HG03175 (cell line): Measurements from ENCODE around the gene ARPP21.
"Not testable (repeated sequence)": the region's sequence is repeated elsewhere in the genome, so short reads cannot be mapped to it uniquely, and the experiment has no call there.

Experiments used
- ATAC-seq: cut with Tn5 transposase; IDR thresholded peaks from one replicate; pipeline ENCODE4 v1.9.1; 2021; ENCODE audit warnings: mild to moderate bottlenecking, moderate library complexity; ENCODE audit not compliant: unreplicated experiment

ARPP21 gene

DNA sequence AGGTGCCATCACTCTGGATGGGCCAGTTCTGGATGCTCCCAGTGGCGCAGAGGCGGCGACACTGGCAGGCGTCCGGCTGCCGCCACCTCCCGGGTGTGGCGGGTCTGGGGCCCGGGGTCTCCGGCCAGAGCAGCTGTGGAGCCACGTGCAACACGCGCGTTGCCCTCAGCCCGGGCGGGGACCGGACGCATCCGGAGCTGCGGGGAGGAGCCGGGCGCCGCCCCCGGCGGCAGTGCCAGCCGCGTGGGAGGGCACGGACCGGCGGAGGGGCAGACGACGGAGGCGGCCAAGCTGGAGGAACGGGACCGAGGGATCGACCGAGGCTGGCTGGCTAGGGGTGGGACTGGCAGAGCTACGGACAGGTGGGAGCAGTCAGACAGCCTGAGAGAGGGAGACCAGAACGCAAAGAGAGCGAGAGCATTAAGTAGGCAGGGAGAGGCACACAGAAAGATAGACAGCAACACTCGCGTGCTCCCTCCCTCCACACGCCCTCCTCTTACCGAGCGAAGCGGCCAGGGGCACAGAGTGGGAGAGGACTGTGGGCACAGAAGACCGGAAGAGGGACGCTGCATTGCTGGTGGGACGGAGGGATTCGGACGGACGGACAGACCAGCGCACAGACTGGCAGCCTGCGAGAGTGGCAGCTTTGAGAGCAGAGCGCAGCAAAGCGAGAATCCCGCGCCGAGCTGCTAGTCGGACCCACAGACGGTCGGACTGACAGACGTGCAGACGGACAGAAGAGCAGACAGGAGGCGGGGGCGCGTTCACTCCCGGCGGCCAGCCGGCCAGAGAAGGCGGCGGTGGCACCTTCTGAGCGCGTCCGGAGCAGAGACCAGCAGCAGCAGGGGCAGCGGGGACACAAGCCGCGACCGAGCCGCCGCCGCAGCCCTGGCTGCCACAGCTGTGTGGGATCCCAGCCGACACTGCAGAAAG is at the start of gene ARPP21:
TSS of gene ARPP21 (plus strand) at position 272 of the 933 bp plus-strand sequence. CDS start 42,227 bp downstream, outside the sequence.
- no peak for ATAC-seq

DNA sequence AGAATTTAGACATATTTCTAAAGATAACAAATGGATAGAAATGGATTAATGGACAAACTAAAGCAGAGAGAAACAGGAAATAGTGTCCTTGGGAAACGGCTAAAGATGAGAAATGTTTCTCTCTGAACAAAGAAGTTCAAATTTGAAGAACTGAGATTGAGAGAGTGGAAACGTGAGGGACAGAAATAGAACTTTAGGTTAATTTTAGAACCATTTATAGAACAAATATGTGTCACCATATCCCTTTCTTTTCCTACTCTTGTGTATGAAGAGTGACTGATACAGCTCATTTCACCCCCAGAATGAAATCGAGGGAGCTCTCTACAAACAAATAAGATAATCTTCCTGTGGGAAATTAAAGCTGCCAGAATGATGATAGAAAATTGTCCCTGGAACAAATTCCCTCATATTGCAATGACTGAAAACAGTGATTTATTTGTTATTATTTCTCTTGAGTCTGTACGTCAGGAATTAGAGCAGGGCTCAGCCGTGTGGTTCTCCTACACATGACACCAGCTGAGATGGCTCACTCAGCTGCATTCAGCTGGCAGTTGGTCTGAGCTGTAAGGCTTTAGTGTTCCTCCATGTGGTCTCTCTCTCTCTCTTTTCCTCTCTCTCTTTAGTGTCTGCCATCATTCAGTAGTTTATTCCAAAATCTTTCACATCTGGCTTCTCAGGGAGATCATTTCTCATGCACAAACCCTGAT is 46.6 kb upstream of the ARPP21 start:
- no peak for ATAC-seq

DNA sequence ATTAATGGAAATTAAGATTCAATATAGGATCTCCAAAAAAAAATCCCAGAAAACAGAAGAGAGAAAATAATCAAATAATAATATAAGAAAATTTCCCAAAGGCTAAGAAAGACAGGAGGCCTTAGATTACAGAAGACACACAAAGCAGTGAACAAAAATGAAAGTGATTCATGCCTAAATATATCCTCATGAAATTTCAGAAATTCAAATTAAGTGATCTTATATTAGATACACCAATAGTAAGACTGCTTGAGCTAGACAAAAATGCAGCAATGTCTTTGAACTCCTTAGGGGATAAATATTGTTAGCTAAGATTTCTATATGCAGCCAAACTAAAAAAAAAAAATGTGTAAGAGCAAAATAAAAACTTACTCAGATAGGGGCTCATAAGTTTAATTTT is 44.6 kb upstream of the ARPP21 start:
- no peak for ATAC-seq

DNA sequence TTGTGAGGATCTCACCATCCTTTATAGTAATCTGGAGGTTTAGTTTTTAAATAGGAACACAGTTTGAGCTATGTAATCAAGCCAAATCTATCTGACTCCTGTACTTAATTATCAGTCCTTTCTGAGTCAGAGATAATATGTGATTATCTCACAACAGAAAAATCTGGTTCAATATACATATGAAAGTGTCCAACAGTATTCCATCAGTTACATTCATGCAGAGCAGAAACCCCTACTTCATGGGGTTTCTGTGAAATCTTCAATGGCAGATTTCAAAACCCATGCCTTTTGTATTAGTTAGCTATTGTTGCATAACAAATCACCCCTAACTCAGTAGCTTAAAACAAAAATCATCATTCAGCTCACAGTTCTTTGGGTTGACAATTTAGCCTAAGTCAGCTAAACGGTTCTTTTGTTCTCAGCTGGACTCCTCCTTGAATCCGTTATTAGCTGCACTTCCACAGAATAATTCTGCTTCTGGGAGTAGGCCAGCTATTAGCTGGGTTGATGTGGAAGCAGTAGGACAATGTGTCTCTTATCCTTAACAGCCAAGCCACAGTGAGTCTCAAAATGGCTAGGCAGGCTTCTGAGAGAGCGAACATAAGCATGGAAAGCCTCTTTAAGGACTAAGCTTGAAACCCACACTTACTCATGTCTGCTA is 42.9 kb upstream of the ARPP21 start:
- ATAC-seq = no peak

DNA sequence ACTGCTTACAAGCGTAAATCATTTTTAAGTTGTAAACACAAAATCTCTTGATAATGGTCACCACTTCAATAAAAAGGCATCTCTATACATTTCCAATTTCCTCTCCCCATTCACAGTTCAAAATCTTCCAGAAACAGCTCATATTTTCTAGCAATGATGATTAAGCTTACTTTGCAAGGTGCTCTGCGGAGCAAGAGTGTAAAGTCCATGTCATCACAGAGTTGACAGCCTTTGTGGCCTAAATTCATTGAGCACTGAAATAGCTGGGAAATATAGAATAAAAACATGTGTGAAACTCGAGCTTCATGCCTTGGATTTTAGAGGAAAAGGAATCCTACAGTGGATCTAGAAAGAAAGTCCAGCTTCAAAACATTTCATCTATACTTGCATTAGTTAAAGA is 41.8 kb upstream of the ARPP21 start:
- ATAC-seq = no peak

- ATAC-seq = no peak
These were observed 40.5 kb upstream of the ARPP21 start for GRCh38 chr3:35598804-35599203.

DNA sequence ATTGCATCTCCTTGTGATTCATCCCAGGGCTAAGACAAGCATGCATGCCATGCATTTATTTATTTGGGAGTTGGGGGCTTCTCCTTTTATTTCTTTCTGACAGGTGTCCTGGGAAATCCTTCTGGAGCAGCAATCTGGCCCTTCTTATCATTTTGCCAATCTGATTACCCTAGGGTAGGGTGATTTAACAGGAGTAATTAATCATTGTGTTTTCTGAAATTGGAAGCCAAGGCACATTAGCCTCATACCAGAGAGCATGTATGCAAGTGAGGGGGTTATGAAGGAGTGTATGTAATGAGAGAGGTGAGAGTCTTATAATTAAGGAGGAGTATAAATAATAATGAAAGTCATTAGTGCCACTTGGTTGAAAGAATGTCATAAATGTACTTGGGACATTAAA is 37.4 kb upstream of the ARPP21 start:
- ATAC-seq = no peak

GRCh38 chr3:35602395-35602936 is 36.9 kb upstream of the ARPP21 start:
- ATAC-seq = no peak

DNA sequence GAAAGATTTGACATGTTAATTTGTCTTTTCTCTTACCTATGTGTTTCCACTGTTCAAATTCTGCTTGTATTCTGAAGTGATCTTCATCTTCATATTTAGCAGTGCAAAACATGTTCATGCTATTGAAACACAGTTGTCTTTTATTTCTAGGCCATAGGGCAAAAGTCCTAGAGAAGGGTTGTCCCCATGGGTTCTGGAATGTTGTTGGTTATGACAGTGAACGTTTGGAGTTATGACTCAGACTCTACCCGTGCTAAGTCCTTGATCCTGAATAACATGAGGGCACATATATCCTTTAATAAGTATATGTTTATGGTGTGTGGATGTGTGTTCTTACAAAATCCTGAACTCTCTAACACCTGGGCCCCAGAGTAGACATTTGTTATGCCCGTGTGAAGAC is 23.0 kb upstream of the ARPP21 start:
- no peak for ATAC-seq

DNA sequence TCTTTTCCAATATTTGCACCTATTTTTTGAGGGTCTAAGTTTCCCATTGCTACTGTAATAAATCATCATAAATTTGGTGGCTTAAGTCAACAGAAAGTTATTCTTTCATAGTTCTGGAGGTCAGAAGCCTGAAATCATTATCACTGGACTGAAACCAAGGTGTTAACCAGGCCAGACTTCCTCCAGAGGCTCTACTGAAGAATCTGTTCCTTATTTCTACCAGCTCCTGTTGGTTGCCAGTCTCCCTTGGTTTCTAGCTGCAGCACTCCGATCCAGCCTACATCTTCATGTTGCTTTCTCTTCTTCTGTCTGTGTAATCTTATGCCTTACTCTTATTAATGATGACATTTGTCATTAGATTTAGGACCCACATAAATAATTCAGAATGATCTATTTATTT is 22.0 kb upstream of the ARPP21 start:
- no peak for ATAC-seq

- ATAC-seq = not testable (repeated sequence)
These were observed 19.1 kb upstream of the ARPP21 start for GRCh38 chr3:35620238-35620637.

GRCh38 chr3:35624698-35625097 is 14.6 kb upstream of the ARPP21 start:
- no peak for ATAC-seq

DNA sequence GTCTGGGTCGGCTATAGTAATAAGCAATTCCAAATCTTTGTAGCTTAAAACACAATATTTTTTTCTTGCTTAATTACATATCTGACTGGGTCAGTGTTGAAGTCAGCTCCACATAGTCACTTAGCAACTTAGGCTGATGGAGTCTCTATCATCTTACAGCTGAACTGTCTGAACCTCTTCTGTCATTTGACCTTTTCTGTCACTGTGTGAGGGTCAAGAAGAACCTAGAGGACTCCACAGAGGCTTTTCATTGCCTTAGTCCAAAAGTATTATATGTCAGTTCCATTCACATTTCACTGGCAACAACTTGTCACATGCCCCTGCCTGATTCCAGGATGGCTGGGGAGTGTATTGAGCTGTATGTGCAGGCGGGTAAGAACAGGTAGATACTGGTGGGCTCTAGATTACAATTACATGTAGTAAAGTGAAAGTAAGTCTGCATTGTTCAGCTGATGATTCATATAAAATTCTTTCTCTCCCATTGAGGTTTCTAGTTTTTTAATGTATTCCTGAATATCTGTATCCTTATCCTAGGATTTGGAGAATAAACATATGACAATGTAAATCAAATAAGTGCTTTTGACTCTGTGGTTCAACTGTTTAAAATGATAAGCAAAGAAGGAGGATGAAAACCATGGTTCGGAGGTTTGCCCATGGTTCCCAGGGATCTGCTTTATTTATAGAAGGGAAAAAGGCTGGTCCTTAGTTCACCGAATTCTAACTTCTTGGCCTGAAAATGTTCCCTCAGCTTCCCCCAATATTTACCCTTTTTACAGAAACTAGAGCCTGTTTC is 5.8 kb upstream of the ARPP21 start:
- ATAC-seq = no peak

DNA sequence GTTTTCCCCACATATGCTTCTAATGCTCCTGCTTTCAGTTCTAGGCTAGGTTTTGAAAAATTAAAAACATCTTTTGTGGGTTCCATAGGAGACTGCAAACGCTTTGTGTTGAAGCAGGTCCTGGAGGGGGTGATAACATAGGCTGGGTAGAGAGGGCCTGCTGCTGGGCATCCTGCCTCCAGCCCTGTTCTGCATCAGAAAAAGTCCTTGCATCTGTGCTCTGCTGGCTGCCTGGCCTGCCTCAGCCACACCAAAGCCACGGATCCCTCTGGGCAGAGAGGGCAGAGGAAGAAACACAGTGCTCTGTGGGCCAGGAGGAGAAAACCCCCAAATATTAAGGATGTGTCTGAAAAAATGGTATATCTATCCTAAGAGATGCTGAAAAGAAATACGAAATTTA is 3.9 kb upstream of the ARPP21 start:
- no peak for ATAC-seq

DNA sequence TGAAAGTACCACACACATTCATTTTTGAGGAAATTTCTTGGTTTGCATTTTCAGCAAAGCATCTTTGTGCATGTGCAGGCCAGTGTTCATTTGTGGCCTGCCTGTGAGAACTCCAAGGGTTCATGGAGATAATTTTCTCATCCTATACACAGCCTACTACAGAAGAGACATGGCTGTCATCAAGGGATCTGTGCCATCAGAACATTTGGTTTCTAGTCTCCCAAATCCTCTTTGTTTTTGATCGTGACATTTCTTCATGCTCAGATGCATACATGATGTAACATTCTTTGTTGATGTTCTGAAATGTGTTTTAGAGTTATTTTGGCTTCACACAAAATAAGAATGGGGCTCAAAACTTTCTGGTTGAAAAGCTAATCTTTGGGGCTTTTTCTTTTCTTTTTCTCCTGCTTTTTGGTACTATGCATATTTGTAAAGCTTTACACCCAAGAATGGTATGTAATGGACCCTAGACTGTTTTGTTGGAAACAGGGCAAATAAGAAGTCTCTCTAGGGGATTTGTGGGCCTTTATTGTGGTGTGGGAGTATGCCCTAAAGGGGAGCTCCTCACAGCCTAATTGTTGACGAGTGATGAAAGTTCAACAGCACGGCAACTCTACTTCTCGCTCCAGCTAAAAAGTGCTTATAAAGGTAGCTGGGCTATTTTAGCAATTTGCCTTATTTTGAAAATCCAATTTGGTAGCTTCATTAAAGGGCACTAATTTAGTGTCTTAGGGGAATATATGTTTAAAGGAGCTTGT is 3.2 kb upstream of the ARPP21 start:
- no peak for ATAC-seq

DNA sequence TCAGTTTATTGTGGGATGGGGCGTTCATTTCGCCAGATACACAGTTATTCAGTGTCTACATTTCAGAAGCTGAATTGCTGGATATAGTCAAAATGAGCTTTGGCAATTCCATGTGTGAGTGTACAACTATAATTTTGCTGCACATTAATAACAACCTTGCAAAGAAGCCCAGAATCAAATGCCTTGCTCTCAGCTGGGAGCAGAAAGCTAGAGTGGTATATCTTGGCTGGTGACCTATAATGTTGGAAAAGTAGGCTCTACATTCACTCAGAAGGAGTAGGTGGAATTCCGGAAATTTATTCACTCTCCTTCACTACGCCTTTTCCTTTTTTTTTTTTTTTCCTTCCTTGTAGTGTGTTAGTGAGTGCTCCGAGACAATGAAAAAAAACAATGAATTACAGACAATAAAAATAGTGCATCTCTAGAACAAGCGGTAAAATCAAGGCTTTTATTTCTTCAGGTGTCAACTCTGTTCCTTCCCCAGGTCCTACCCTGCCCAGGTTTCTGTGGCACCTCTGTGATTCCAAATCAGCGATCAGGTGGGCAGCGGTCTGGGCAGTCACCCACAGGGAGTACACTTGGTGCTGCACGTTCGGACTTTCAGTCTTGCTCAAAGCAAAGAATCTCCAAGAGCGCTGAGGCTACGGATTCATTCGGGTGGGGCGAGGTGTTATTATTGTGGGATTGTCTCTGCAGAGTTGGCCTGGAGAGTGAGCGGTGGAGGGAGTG is 910 bp upstream of the ARPP21 start:
- ATAC-seq = no peak

DNA sequence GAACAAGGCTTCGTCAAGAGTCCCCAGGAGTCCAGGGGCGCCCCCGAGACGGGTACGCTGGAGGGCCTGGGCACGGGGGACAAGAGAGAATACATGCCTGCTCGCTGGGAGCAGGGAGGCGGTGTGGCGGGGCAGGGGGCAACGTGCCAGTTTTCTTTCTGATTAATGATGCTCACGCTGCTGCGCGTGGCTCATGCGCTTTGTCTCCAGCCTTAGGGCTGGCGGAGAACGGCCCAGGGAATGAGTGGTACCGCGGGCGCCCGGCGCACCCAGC is 408 bp upstream of the ARPP21 start:
- ATAC-seq = no peak

- ATAC-seq = no peak
These were observed 1.2 kb downstream of the ARPP21 start for GRCh38 chr3:35640190-35641165.
